ENCODE results near the gene ACSF2.
A peak's percentile ranks its signal among the peaks of the same experiment; 100 is the strongest.
"Not testable (repeated sequence)": the region's sequence is repeated elsewhere in the genome, so short reads cannot be mapped to it uniquely, and the experiment has no call there.

Gene ACSF2

GRCh38 chr17:50407921-50408320 is 18.1 kb upstream of the ACSF2 start:
- no peak for DNase-seq (ENCODE audit: low read depth)

GRCh38 chr17:50412188-50412732 is 13.8 kb upstream of the ACSF2 start:
- DNase-seq (ENCODE audit: low read depth) = no peak

- no peak for DNase-seq (ENCODE audit: low read depth)
Observed at GRCh38 chr17:50414808-50415207, 11.2 kb upstream of the ACSF2 start.

GRCh38 chr17:50419577-50419976 is 6.4 kb upstream of the ACSF2 start:
- DNase-seq (ENCODE audit: low read depth) = not testable (repeated sequence)

- no peak for DNase-seq (ENCODE audit: low read depth)
Observed at GRCh38 chr17:50420419-50421112, 5.5 kb upstream of the ACSF2 start.

GRCh38 chr17:50421308-50422051 is 4.5 kb upstream of the ACSF2 start:
- DNase-seq (ENCODE audit: low read depth) = no peak

GRCh38 chr17:50422738-50423137 is 3.3 kb upstream of the ACSF2 start:
- DNase-seq (ENCODE audit: low read depth) = no peak

GRCh38 chr17:50423553-50424159 is 2.4 kb upstream of the ACSF2 start:
- peak; percentile 50 for DNase-seq (ENCODE audit: low read depth)

GRCh38 chr17:50424246-50424995 is 1.6 kb upstream of the ACSF2 start:
- no peak for DNase-seq (ENCODE audit: low read depth)

GRCh38 chr17:50424996-50425681 is 879 bp upstream of the ACSF2 start:
- DNase-seq (ENCODE audit: low read depth) = no peak

GRCh38 chr17:50426472-50426782 is 409 bp downstream of the ACSF2 start:
- no peak for DNase-seq (ENCODE audit: low read depth)

- no peak for DNase-seq (ENCODE audit: low read depth)
Observed at GRCh38 chr17:50426814-50427787, 1.1 kb downstream of the ACSF2 start.

GRCh38 chr17:50428126-50428525 is 2.1 kb downstream of the ACSF2 start:
- not testable (repeated sequence) for DNase-seq (ENCODE audit: low read depth)

- no peak for DNase-seq (ENCODE audit: low read depth)
Observed at GRCh38 chr17:50428831-50429424, 2.9 kb downstream of the ACSF2 start.

GRCh38 chr17:50429793-50430192 is 3.8 kb downstream of the ACSF2 start:
- DNase-seq (ENCODE audit: low read depth) = no peak

- DNase-seq (ENCODE audit: low read depth) = no peak
Observed at GRCh38 chr17:50430821-50431618, 5.0 kb downstream of the ACSF2 start.

GRCh38 chr17:50432125-50432762 is 6.2 kb downstream of the ACSF2 start:
- no peak for DNase-seq (ENCODE audit: low read depth)

- DNase-seq (ENCODE audit: low read depth) = no peak
Observed at GRCh38 chr17:50437409-50437808, 11.4 kb downstream of the ACSF2 start.

GRCh38 chr17:50439008-50439407 is 13.0 kb downstream of the ACSF2 start:
- DNase-seq (ENCODE audit: low read depth) = no peak
